Measurements from ENCODE around the gene GJA9. TPM values are rescaled to one million over a fixed set of nuclear protein-coding genes. Genes with fewer than 3 reads are reported as not detected.
A peak's percentile ranks its signal among the peaks of the same experiment; 100 is the strongest.

GJA9 gene
- total and polyA plus RNA-seq, 2 donors (not counting 1 experiment from before 2014, with no cell fraction given) = under 0.01 TPM; not detected in 1

GRCh38 chr1:38860454-38860795 lies 21.0 kb downstream of the GJA9 start:
- Histone ChIP-seq H3K27ac (ENCODE audit: insufficient read depth, low read length) (peak overlapping the region; percentile 48), H3K36me3 (ENCODE audit: control insufficient read depth, insufficient read depth, low read length) (peaks cover 2% of the 10 kb centered on the region), H3K4me1 (ENCODE audit: control insufficient read depth, extremely low read depth, insufficient read depth, low read length) (peaks cover 2% of the 10 kb centered on the region), H3K4me2 (ENCODE audit: extremely low read depth, insufficient read depth, low read length) (peak overlapping the region; percentile 77), H3K9me3 (ENCODE audit: control insufficient read depth, insufficient read depth, low read depth, low read length) (no peaks in the 10 kb centered on the region), H3K4me3 (replicated peaks in 1 of 4; ENCODE audit: control extremely low read depth in 1 of 4, insufficient read depth in 1 of 4, low read depth in 3 of 4, low read length in 4 of 4) (peak overlapping the region; percentile 53 to 95 (median 86)), H4K20me1 (ENCODE audit: control insufficient read depth, extremely low read depth, insufficient read depth, low read length) (no peaks in the 10 kb centered on the region), H3K9ac (ENCODE audit: insufficient read depth, low read length) (peak overlapping the region; percentile 72), H3K27me3 (ENCODE audit: control insufficient read depth, insufficient read depth, low read length) (no peaks in the 10 kb centered on the region), H2AFZ (ENCODE audit: low read length) (peak overlapping the region; percentile 86), H3K79me2 (ENCODE audit: control insufficient read depth, insufficient read depth, low read length) (peaks cover 44% of the 10 kb centered on the region)
- peak in 1 of 2 donors; percentile 13 for DNase-seq (ENCODE audit: low read depth in 2 of 2)
- no peak for TF ChIP-seq CTCF (conservative IDR thresholded peaks at IDR 0.05 in 1 of 2, IDR thresholded peaks at IDR 0.05 in 1 of 2; ENCODE audit: low read depth in 1 of 2, low read length in 2 of 2)

GRCh38 chr1:38859561-38860453 lies 21.6 kb downstream of the GJA9 start, which contains the start of gene RRAGC:
Gene RRAGC, minus strand, starts transcription at chr1:38859772. Its CDS starts 126 bp downstream, at chr1:38859646.
- peaks cover 44% of the 10 kb centered on the region for H3K79me2 ChIP-seq (ENCODE audit: control insufficient read depth, insufficient read depth, low read length)
- H3K9me3 ChIP-seq (ENCODE audit: control insufficient read depth, insufficient read depth, low read depth, low read length) = no peaks in the 10 kb centered on the region
- peaks cover 2% of the 10 kb centered on the region for H3K4me1 ChIP-seq (ENCODE audit: control insufficient read depth, extremely low read depth, insufficient read depth, low read length)
- H3K36me3 ChIP-seq (ENCODE audit: control insufficient read depth, insufficient read depth, low read length) = peaks cover 2% of the 10 kb centered on the region
- peak within 1 kb of the TSS; percentile 86 for H2AFZ ChIP-seq (ENCODE audit: low read length)
- peak within 1 kb of the TSS; percentile 77 for H3K4me2 ChIP-seq (ENCODE audit: extremely low read depth, insufficient read depth, low read length)
- peak within 1 kb of the TSS; percentile 78 for H3K9ac ChIP-seq (ENCODE audit: insufficient read depth, low read length)
- no peaks in the 10 kb centered on the region for H3K27me3 ChIP-seq (ENCODE audit: control insufficient read depth, insufficient read depth, low read length)
- DNase-seq (ENCODE audit: low read depth in 2 of 2) = peak; percentile 98
- peak within 1 kb of the TSS; percentile 90 to 96 (median 95) for H3K4me3 ChIP-seq (replicated peaks in 1 of 4; ENCODE audit: control extremely low read depth in 1 of 4, insufficient read depth in 1 of 4, low read depth in 3 of 4, low read length in 4 of 4)
- H3K27ac ChIP-seq (ENCODE audit: insufficient read depth, low read length) = peak within 1 kb of the TSS; percentile 80
- no peak for TF ChIP-seq EZH2 (IDR thresholded peaks at IDR 0.05; ENCODE audit: low read length, missing control alignments)
- no peak for TF ChIP-seq CTCF (conservative IDR thresholded peaks at IDR 0.05 in 1 of 2, IDR thresholded peaks at IDR 0.05 in 1 of 2; ENCODE audit: low read depth in 1 of 2, low read length in 2 of 2)
- no peaks in the 10 kb centered on the region for H4K20me1 ChIP-seq (ENCODE audit: control insufficient read depth, extremely low read depth, insufficient read depth, low read length)

GRCh38 chr1:38858833-38859560 lies 22.4 kb downstream of the GJA9 start:
- Histone ChIP-seq H3K27ac (ENCODE audit: insufficient read depth, low read length) (peak overlapping the region; percentile 80), H3K9ac (ENCODE audit: insufficient read depth, low read length) (peak overlapping the region; percentile 78), H3K4me2 (ENCODE audit: extremely low read depth, insufficient read depth, low read length) (peak overlapping the region; percentile 76), H3K4me1 (ENCODE audit: control insufficient read depth, extremely low read depth, insufficient read depth, low read length) (peaks cover 2% of the 10 kb centered on the region), H3K36me3 (ENCODE audit: control insufficient read depth, insufficient read depth, low read length) (peaks cover 6% of the 10 kb centered on the region), H3K9me3 (ENCODE audit: control insufficient read depth, insufficient read depth, low read depth, low read length) (no peaks in the 10 kb centered on the region), H3K4me3 (replicated peaks in 1 of 4; ENCODE audit: control extremely low read depth in 1 of 4, insufficient read depth in 1 of 4, low read depth in 3 of 4, low read length in 4 of 4) (peak overlapping the region; percentile 82 to 96 (median 92)), H3K79me2 (ENCODE audit: control insufficient read depth, insufficient read depth, low read length) (peaks cover 46% of the 10 kb centered on the region), H2AFZ (ENCODE audit: low read length) (peak overlapping the region; percentile 48), H4K20me1 (ENCODE audit: control insufficient read depth, extremely low read depth, insufficient read depth, low read length) (no peaks in the 10 kb centered on the region), H3K27me3 (ENCODE audit: control insufficient read depth, insufficient read depth, low read length) (no peaks in the 10 kb centered on the region)
- DNase-seq (ENCODE audit: low read depth in 2 of 2) = peak; percentile 54 to 72
- TF ChIP-seq CTCF (conservative IDR thresholded peaks at IDR 0.05 in 1 of 2, IDR thresholded peaks at IDR 0.05 in 1 of 2; ENCODE audit: low read depth in 1 of 2, low read length in 2 of 2) = no peak
- no peak for TF ChIP-seq EZH2 (IDR thresholded peaks at IDR 0.05; ENCODE audit: low read length, missing control alignments)

Measured in fibroblast of lung (primary cell).